ENCODE data around the gene ULK3. TPM values are rescaled to one million over a fixed set of nuclear protein-coding genes. Genes with fewer than 3 reads are reported as not detected.

The ULK3 gene
- total RNA-seq, 1 experiment from 2014 or later: 48.4 TPM

- no peak overlapping the region for H3K27ac ChIP-seq (ENCODE audit: low read depth, low read length)
- no TSS peak for BruUV-seq (replicated peaks)
These were observed 39.6 kb upstream of the ULK3 start for GRCh38 chr15:74882528-74882927.

GRCh38 chr15:74878273-74878672, 35.3 kb upstream of the ULK3 start:
- Histone ChIP-seq H4K20me1 (ENCODE audit: insufficient read depth) (no peaks in the 10 kb centered on the region), H3K4me3 (replicated peaks in 1 of 2; ENCODE audit: low read depth in 1 of 2, low read length in 2 of 2) (no peak overlapping the region), H3K79me2 (ENCODE audit: insufficient read depth, low read length) (no peaks in the 10 kb centered on the region), H3K4me2 (ENCODE audit: low read length) (no peak overlapping the region), H3K9me3 (ENCODE audit: control insufficient read depth in 1 of 2, insufficient read depth in 1 of 2, low read depth in 1 of 2, low read length in 2 of 2) (peaks cover 5 to 6% of the 10 kb centered on the region in 2 experiments; a peak in 2 of 4 replicates), H3K4me1 (ENCODE audit: control insufficient read depth in 1 of 2, insufficient read depth in 2 of 2, low read length in 2 of 2) (peaks cover 0 to 7% of the 10 kb centered on the region in 2 experiments; a peak in 1 of 4 replicates), H2AFZ (ENCODE audit: low read depth, low read length, poor library complexity, severe bottlenecking) (no peak overlapping the region), H3K9ac (ENCODE audit: low read length) (no peak overlapping the region), H3K9me2 (ENCODE audit: insufficient read depth) (no peaks in the 10 kb centered on the region), H3K27ac (ENCODE audit: low read depth, low read length) (no peak overlapping the region), H3K36me3 (ENCODE audit: control insufficient read depth in 1 of 2, insufficient read depth in 2 of 2, low read length in 2 of 2) (no peaks in the 10 kb centered on the region), H3K27me3 (ENCODE audit: insufficient read depth, low read length) (no peaks in the 10 kb centered on the region)
- no peak for ATAC-seq
- no peak for DNase-seq (ENCODE audit: low read depth, low spot score)
- RAD21 ChIA-PET (ENCODE audit: low non-redundant PET in 1 of 2, low total read pairs in 2 of 2, uncharacterized antibody in 2 of 2, unreplicated experiment in 2 of 2): no interaction called here
- CTCF ChIA-PET: interaction anchor here (0.5 kb wide), 1 partner anchor 22 kb away, joined by 5 read pairs; no protein-coding TSS in a partner anchor
- intact Hi-C loops (cut with micrococcal nuclease): no loop called here
- TF ChIP-seq SP1 (IDR thresholded peaks at IDR 0.05; ENCODE audit: low read depth) (no peak), CBX3 (IDR thresholded peaks at IDR 0.05; ENCODE audit: low read depth) (no peak), MAX (IDR thresholded peaks at IDR 0.05) (no peak), ZFX (IDR thresholded peaks at IDR 0.05) (no peak), ZBTB33 (IDR thresholded peaks at IDR 0.05; ENCODE audit: extremely low read depth, insufficient replicate concordance, low read length) (no peak)
- POLR2A ChIA-PET: interaction anchor here (0.6 kb wide), 1 partner anchor 8 kb away, joined by 3 read pairs; no protein-coding TSS in a partner anchor
- BruUV-seq (replicated peaks): no TSS peak

More at GRCh38 chr15:74882528-74882927, 39.6 kb upstream of the ULK3 start:
- no peaks in the 10 kb centered on the region for H3K79me2 ChIP-seq (ENCODE audit: insufficient read depth, low read length)
- intact Hi-C loops (cut with micrococcal nuclease): no loop called here
- no peak overlapping the region for H3K4me3 ChIP-seq (replicated peaks in 1 of 2; ENCODE audit: low read depth in 1 of 2, low read length in 2 of 2)
- no peak overlapping the region for H3K4me2 ChIP-seq (ENCODE audit: low read length)
- peaks cover 6 to 17% of the 10 kb centered on the region in 2 experiments for H3K4me1 ChIP-seq (ENCODE audit: control insufficient read depth in 1 of 2, insufficient read depth in 2 of 2, low read length in 2 of 2)
- ChIA-PET POLR2A (no interaction called here), CTCF (no interaction called here), RAD21 (ENCODE audit: low non-redundant PET in 1 of 2, low total read pairs in 2 of 2, uncharacterized antibody in 2 of 2, unreplicated experiment in 2 of 2) (no interaction called here)
- ATAC-seq (no peak), DNase-seq (ENCODE audit: low read depth, low spot score) (no peak)
- H3K9me2 ChIP-seq (ENCODE audit: insufficient read depth): no peaks in the 10 kb centered on the region
- H4K20me1 ChIP-seq (ENCODE audit: insufficient read depth): no peaks in the 10 kb centered on the region
- no peaks in the 10 kb centered on the region for H3K36me3 ChIP-seq (ENCODE audit: control insufficient read depth in 1 of 2, insufficient read depth in 2 of 2, low read length in 2 of 2)
- H2AFZ ChIP-seq (ENCODE audit: low read depth, low read length, poor library complexity, severe bottlenecking): no peak overlapping the region
- H3K9ac ChIP-seq (ENCODE audit: low read length): no peak overlapping the region
- TF ChIP-seq CEBPB (IDR thresholded peaks at IDR 0.05; ENCODE audit: low read depth) (no peak), EGR1 (IDR thresholded peaks at IDR 0.05; ENCODE audit: low read depth) (no peak)
- no peaks in the 10 kb centered on the region for H3K27me3 ChIP-seq (ENCODE audit: insufficient read depth, low read length)
- H3K9me3 ChIP-seq (ENCODE audit: control insufficient read depth in 1 of 2, insufficient read depth in 1 of 2, low read depth in 1 of 2, low read length in 2 of 2): peaks cover 5 to 6% of the 10 kb centered on the region in 2 experiments; a peak in 2 of 4 replicates
